GM23338 (cell line): ENCODE data around the gene PKNOX2. TPM values are rescaled to one million over a fixed set of nuclear protein-coding genes. Genes with fewer than 3 reads are reported as not detected.

Experiments
- ATAC-seq: fragments of 200-7000 bp; cut with Tn5 transposase; 3 replicates; pipeline ENCODE4 v1.9.1; 2020
- DNase-seq: peaks from one replicate; pipeline ENCODE4 v3.0.0-alpha.2; 2015; ENCODE audit warnings: low spot score
- H2AFZ ChIP-seq: fragments of 200-600 bp; sonication (generic); 2 replicates; pipeline ENCODE4 v1.8.0; 2016; ENCODE audit warnings: antibody characterized with exemption, mild to moderate bottlenecking, moderate library complexity
- H3F3A ChIP-seq: fragments of 200-600 bp; sonication (generic); replicated peaks from 2 replicates; pipeline ENCODE4 v1.8.0; 2017; ENCODE audit warnings: antibody characterized with exemption, mixed run types, low read depth
- H3K27ac ChIP-seq: fragments of 200-600 bp; sonication (generic); 2 replicates; pipeline ENCODE4 v1.6.1; 2016; ENCODE audit warnings: low read depth
- H3K27me3 ChIP-seq: fragments of 200-600 bp; sonication (generic); 2 replicates; pipeline ENCODE4 v1.8.0; 2016; ENCODE audit warnings: mild to moderate bottlenecking, mixed run types, moderate library complexity; ENCODE audit not compliant: insufficient read depth
- H3K36me3 ChIP-seq: fragments of 200-600 bp; sonication (generic); 2 replicates; pipeline ENCODE4 v1.8.0; 2016; ENCODE audit warnings: mild to moderate bottlenecking; ENCODE audit not compliant: insufficient read depth
- H3K4me1 ChIP-seq: fragments of 200-600 bp; sonication (generic); 2 replicates; pipeline ENCODE4 v1.8.0; 2016; ENCODE audit warnings: mild to moderate bottlenecking, moderate library complexity; ENCODE audit not compliant: insufficient read depth
- H3K4me2 ChIP-seq: fragments of 200-600 bp; sonication (generic); 2 replicates; pipeline ENCODE4 v1.7.1; 2017; ENCODE audit warnings: mixed run types
- H3K4me3 ChIP-seq: fragments of 200-600 bp; sonication (generic); 2 replicates; pipeline ENCODE4 v1.6.1; 2016; ENCODE audit warnings: mixed run types
- H3K79me2 ChIP-seq: fragments of 200-600 bp; sonication (generic); replicated peaks from 2 replicates; pipeline ENCODE4 v1.8.0; 2017; ENCODE audit warnings: mild to moderate bottlenecking; ENCODE audit not compliant: insufficient read depth
- H3K9me2 ChIP-seq: fragments of 200-600 bp; sonication (generic); 2 replicates; pipeline ENCODE4 v1.8.0; 2017; ENCODE audit not compliant: insufficient read depth
- H4K20me1 ChIP-seq: fragments of 200-600 bp; sonication (generic); replicated peaks from 2 replicates; pipeline ENCODE4 v1.8.0; 2017; ENCODE audit warnings: mild to moderate bottlenecking; ENCODE audit not compliant: insufficient read depth
- H3K27ac Mint-ChIP-seq: 2 replicates; pipeline ENCODE4 v1.8.0; 2020; ENCODE audit warnings: inconsistent platforms, mild to moderate bottlenecking, moderate library complexity, mixed read lengths
- H3K27me3 Mint-ChIP-seq: 3 replicates; pipeline ENCODE4 v1.8.0; 2022; ENCODE audit warnings: low read depth, mild to moderate bottlenecking, moderate library complexity, mixed read lengths, inconsistent platforms; ENCODE audit not compliant: insufficient read depth, poor library complexity
- H3K36me3 Mint-ChIP-seq: 3 replicates; pipeline ENCODE4 v1.8.0; 2021; ENCODE audit warnings: low read depth, mild to moderate bottlenecking, inconsistent platforms, moderate library complexity, mixed read lengths
- H3K4me1 Mint-ChIP-seq: 3 replicates; pipeline ENCODE4 v1.8.0; 2020; ENCODE audit warnings: mild to moderate bottlenecking, inconsistent platforms, mixed read lengths
- H3K4me3 Mint-ChIP-seq: 3 replicates; pipeline ENCODE4 v1.8.0; 2021; ENCODE audit warnings: moderate library complexity, mild to moderate bottlenecking, inconsistent platforms, mixed read lengths
- H3K9me3 Mint-ChIP-seq: 3 replicates; pipeline ENCODE4 v1.8.0; 2020; ENCODE audit warnings: moderate library complexity, mild to moderate bottlenecking, inconsistent platforms, mixed read lengths
- EZH2phosphoT487 ChIP-seq: fragments of 200-600 bp; sonication (generic); IDR thresholded peaks from one replicate; pipeline ENCODE4 v1.8.1; 2018; ENCODE audit warnings: antibody characterized with exemption; ENCODE audit not compliant: unreplicated experiment
- POLR2AphosphoS5 ChIP-seq: IDR thresholded peaks from 2 replicates; pipeline ENCODE4 v1.6.1; 2016; ENCODE audit warnings: antibody characterized with exemption, low read depth
- ZNF331 ChIP-seq: fragments of 250-450 bp; sonication (Bioruptor Pico); IDR thresholded peaks from 2 replicates; pipeline ENCODE4 v1.5.0; 2020; ENCODE audit warnings: low read depth, mild to moderate bottlenecking, moderate library complexity
- polyA plus RNA-seq: library from polyadenylated mRNA; unstranded; fragments of >200 nt; fragmentation: Nextera tagmentation; extraction: Ambion mirVana; gene quantifications from 2 replicates; pipeline ENCODE4 v1.2.1, GENCODE V29; 2016
- total RNA-seq: library from RNA; depleted of rRNA; stranded (reverse); fragments of >200 nt; shearing (Covaris generic); gene quantifications from 2 replicates; pipeline ENCODE4 v1.2.3, GENCODE V29; 2014
- TF ChIP-seq, protein P1 (sequence below): fragments of 250-450 bp; sonication (Bioruptor Pico); IDR thresholded peaks from 2 replicates; pipeline ENCODE4 v1.5.0; 2020; ENCODE audit warnings: mild to moderate bottlenecking, moderate library complexity
- TF ChIP-seq, protein P2 (sequence below): IDR thresholded peaks from one replicate; pipeline ENCODE4 v1.6.1; 2018; ENCODE audit warnings: antibody characterized with exemption; ENCODE audit not compliant: unreplicated experiment

Gene PKNOX2
- total and polyA plus RNA-seq, 2 experiments from 2014 or later = 0.42 to 0.83 TPM

DNA sequence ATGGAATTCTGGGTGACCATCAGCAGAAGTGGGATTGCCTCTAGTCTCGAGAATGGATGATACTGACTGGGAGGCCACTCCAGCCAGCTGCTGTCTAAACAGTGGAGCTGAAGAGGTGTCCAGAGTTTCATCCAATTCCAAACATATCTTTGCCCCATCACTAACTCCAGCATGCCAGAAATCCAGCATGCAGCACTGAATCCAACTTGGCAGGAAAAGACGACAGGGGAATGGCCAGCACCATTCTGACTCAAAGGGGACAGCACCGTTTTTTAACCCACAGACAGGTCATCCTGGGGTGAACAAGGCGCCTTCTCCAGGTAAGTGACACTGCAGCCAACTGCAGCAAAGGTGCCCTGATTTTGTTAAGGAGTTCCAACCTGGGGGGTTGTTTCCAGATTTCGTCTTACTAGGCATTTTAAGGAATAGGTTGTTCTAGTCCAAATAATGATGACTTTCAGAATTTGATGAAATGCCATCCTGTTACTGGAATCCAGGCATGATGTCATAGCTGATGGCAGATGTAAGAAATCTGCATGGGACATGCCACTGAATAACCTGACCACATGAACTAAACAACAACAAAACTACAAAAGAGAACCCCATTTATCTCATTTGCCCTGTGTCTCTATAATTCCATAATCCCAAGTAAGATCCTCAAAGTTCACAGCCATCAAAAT is 299.2 kb downstream of the PKNOX2 start:
- H3K27ac ChIP-seq = no peak overlapping the region
- TF ChIP-seq EZH2phosphoT487 = no peak
- TF ChIP-seq, protein P1, sequence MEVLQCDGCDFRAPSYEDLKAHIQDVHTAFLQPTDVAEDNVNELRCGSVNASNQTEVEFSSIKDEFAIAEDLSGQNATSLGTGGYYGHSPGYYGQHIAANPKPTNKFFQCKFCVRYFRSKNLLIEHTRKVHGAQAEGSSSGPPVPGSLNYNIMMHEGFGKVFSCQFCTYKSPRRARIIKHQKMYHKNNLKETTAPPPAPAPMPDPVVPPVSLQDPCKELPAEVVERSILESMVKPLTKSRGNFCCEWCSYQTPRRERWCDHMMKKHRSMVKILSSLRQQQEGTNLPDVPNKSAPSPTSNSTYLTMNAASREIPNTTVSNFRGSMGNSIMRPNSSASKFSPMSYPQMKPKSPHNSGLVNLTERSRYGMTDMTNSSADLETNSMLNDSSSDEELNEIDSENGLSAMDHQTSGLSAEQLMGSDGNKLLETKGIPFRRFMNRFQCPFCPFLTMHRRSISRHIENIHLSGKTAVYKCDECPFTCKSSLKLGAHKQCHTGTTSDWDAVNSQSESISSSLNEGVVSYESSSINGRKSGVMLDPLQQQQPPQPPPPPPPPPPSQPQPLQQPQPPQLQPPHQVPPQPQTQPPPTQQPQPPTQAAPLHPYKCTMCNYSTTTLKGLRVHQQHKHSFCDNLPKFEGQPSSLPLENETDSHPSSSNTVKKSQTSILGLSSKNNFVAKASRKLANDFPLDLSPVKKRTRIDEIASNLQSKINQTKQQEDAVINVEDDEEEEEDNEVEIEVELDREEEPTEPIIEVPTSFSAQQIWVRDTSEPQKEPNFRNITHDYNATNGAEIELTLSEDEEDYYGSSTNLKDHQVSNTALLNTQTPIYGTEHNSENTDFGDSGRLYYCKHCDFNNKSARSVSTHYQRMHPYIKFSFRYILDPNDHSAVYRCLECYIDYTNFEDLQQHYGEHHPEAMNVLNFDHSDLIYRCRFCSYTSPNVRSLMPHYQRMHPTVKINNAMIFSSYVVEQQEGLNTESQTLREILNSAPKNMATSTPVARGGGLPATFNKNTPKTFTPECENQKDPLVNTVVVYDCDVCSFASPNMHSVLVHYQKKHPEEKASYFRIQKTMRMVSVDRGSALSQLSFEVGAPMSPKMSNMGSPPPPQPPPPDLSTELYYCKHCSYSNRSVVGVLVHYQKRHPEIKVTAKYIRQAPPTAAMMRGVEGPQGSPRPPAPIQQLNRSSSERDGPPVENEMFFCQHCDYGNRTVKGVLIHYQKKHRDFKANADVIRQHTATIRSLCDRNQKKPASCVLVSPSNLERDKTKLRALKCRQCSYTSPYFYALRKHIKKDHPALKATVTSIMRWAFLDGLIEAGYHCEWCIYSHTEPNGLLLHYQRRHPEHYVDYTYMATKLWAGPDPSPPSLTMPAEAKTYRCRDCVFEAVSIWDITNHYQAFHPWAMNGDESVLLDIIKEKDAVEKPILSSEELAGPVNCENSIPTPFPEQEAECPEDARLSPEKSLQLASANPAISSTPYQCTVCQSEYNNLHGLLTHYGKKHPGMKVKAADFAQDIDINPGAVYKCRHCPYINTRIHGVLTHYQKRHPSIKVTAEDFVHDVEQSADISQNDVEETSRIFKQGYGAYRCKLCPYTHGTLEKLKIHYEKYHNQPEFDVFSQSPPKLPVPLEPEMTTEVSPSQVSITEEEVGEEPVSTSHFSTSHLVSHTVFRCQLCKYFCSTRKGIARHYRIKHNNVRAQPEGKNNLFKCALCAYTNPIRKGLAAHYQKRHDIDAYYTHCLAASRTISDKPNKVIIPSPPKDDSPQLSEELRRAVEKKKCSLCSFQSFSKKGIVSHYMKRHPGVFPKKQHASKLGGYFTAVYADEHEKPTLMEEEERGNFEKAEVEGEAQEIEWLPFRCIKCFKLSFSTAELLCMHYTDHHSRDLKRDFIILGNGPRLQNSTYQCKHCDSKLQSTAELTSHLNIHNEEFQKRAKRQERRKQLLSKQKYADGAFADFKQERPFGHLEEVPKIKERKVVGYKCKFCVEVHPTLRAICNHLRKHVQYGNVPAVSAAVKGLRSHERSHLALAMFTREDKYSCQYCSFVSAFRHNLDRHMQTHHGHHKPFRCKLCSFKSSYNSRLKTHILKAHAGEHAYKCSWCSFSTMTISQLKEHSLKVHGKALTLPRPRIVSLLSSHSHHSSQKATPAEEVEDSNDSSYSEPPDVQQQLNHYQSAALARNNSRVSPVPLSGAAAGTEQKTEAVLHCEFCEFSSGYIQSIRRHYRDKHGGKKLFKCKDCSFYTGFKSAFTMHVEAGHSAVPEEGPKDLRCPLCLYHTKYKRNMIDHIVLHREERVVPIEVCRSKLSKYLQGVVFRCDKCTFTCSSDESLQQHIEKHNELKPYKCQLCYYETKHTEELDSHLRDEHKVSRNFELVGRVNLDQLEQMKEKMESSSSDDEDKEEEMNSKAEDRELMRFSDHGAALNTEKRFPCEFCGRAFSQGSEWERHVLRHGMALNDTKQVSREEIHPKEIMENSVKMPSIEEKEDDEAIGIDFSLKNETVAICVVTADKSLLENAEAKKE (CRISPR knock-in tag) = no peak
- TF ChIP-seq POLR2AphosphoS5 = no peak
- TF ChIP-seq, protein P2, sequence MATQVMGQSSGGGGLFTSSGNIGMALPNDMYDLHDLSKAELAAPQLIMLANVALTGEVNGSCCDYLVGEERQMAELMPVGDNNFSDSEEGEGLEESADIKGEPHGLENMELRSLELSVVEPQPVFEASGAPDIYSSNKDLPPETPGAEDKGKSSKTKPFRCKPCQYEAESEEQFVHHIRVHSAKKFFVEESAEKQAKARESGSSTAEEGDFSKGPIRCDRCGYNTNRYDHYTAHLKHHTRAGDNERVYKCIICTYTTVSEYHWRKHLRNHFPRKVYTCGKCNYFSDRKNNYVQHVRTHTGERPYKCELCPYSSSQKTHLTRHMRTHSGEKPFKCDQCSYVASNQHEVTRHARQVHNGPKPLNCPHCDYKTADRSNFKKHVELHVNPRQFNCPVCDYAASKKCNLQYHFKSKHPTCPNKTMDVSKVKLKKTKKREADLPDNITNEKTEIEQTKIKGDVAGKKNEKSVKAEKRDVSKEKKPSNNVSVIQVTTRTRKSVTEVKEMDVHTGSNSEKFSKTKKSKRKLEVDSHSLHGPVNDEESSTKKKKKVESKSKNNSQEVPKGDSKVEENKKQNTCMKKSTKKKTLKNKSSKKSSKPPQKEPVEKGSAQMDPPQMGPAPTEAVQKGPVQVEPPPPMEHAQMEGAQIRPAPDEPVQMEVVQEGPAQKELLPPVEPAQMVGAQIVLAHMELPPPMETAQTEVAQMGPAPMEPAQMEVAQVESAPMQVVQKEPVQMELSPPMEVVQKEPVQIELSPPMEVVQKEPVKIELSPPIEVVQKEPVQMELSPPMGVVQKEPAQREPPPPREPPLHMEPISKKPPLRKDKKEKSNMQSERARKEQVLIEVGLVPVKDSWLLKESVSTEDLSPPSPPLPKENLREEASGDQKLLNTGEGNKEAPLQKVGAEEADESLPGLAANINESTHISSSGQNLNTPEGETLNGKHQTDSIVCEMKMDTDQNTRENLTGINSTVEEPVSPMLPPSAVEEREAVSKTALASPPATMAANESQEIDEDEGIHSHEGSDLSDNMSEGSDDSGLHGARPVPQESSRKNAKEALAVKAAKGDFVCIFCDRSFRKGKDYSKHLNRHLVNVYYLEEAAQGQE = no peak
- TF ChIP-seq ZNF331 (CRISPR knock-in tag) = no peak
- peaks cover 21% of the 10 kb centered on the region for H3K4me1 ChIP-seq
- H3K4me3 ChIP-seq = no peak overlapping the region
- no peaks in the 10 kb centered on the region for H3K27me3 Mint-ChIP-seq
- H3F3A ChIP-seq = no peaks in the 10 kb centered on the region
- no peak overlapping the region for H3K4me2 ChIP-seq
- no peaks in the 10 kb centered on the region for H4K20me1 ChIP-seq
- H3K36me3 Mint-ChIP-seq = no peaks in the 10 kb centered on the region
- ATAC-seq (no peak), DNase-seq (no peak)
- no peaks in the 10 kb centered on the region for H3K9me2 ChIP-seq
- no peak overlapping the region for H3K27ac Mint-ChIP-seq
- H3K36me3 ChIP-seq = no peaks in the 10 kb centered on the region
- H3K4me1 Mint-ChIP-seq = peaks cover 22% of the 10 kb centered on the region
- no peak overlapping the region for H3K4me3 Mint-ChIP-seq
- H2AFZ ChIP-seq = no peak overlapping the region
- H3K79me2 ChIP-seq = no peaks in the 10 kb centered on the region
- no peaks in the 10 kb centered on the region for H3K9me3 Mint-ChIP-seq
- no peaks in the 10 kb centered on the region for H3K27me3 ChIP-seq
